C4-2B (cell line): ENCODE data around the gene SFSWAP.

ENCODE experiments used
- H3K27ac ChIP-seq: fragments of 450-650 bp; 2 replicates; pipeline ENCODE4 v1.5.1; 2017
- ZFX ChIP-seq: fragments of 450-650 bp; IDR thresholded peaks from 2 replicates; pipeline ENCODE4 v1.6.1; 2017
- TF ChIP-seq, protein P1 (sequence below): fragments of 450-650 bp; conservative IDR thresholded peaks from 2 replicates; pipeline ENCODE4 v1.5.1; 2017; ENCODE audit warnings: mild to moderate bottlenecking

SFSWAP gene

DNA sequence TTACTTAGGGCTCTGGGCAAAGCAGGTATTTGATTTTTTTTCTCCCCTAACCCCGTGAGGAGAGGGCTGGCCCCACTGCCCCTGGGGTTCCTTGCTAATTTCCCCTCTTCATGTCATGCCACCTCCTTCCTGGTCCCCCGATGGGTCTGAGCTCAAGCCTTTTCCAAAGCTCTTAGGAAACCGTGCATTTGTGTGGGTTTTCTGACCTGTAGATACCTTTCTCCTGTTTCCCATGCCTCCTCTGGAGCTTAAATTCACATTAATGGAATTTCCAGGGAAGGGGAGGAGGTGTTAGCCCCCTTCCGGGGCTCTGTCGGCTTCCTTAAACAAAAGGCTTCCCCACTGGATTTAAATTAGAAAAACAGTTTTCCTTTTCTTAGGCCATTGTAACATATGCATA is 12.6 kb downstream of the SFSWAP start:
- TF ChIP-seq, protein P1, sequence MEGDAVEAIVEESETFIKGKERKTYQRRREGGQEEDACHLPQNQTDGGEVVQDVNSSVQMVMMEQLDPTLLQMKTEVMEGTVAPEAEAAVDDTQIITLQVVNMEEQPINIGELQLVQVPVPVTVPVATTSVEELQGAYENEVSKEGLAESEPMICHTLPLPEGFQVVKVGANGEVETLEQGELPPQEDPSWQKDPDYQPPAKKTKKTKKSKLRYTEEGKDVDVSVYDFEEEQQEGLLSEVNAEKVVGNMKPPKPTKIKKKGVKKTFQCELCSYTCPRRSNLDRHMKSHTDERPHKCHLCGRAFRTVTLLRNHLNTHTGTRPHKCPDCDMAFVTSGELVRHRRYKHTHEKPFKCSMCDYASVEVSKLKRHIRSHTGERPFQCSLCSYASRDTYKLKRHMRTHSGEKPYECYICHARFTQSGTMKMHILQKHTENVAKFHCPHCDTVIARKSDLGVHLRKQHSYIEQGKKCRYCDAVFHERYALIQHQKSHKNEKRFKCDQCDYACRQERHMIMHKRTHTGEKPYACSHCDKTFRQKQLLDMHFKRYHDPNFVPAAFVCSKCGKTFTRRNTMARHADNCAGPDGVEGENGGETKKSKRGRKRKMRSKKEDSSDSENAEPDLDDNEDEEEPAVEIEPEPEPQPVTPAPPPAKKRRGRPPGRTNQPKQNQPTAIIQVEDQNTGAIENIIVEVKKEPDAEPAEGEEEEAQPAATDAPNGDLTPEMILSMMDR: no peak
- no peak for TF ChIP-seq ZFX
- no peak overlapping the region for H3K27ac ChIP-seq

DNA sequence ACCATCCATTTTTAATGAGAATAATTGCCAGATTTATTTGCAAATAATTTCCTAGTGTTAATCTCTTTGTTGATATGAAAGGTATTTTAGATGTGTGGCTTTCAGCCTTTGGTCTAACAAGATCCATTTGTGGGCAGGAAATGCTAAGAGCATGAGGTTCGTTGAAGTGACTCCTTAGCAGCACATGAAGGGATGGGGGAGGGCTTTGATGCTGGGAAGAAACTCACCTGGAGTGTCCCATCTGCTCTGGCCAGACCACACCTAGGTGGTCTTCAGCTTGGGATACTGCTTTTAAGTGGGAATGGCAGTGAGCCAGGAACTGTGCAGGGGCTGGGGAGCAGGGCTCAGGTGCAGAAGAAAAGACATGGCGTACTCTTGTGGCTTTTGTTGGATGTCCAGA is 13.6 kb downstream of the SFSWAP start:
- H3K27ac ChIP-seq: no peak overlapping the region
- no peak for TF ChIP-seq ZFX
- TF ChIP-seq, protein P1: no peak

DNA sequence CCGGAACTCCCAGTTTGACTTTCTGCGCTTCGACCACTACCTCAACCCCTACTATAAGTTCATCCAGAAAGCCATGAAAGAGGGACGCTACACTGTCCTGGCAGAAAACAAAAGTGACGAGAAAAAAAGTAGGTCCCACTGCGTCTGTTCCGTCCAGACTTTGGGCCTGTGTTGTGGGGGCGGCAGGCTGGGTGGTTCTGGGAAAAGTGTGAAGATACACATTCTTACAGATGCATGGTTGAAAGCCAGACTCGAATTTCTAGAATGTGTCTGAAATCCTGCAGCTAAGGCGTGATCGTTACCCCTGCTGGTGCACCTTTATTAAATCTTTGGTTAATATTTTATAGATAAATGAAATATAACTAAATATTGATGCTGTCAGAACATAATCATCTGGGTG is 14.6 kb downstream of the SFSWAP start:
- no peak for TF ChIP-seq ZFX
- TF ChIP-seq, protein P1: no peak
- H3K27ac ChIP-seq: no peak overlapping the region

DNA sequence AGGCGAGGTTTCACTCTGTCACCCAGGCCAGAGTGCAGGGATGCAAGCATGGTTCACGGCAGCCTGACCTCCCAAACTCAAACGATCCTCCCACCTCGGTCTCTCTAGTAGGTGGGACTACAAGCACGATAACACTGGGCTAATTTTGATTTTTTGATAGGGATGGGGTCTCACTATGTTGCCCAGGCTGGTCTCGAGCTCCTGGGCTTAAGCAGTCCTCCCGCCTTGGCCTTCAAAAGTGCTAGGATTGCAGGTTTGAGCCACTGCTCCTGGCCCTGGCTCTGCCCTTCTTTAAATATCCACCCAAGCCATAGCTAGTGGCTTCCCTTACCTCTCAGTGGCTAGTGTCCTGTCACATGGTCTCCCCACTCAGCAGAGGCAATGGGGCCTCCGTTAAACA is 17.8 kb downstream of the SFSWAP start:
- no peak overlapping the region for H3K27ac ChIP-seq
- TF ChIP-seq ZFX: no peak
- TF ChIP-seq, protein P1: no peak

DNA sequence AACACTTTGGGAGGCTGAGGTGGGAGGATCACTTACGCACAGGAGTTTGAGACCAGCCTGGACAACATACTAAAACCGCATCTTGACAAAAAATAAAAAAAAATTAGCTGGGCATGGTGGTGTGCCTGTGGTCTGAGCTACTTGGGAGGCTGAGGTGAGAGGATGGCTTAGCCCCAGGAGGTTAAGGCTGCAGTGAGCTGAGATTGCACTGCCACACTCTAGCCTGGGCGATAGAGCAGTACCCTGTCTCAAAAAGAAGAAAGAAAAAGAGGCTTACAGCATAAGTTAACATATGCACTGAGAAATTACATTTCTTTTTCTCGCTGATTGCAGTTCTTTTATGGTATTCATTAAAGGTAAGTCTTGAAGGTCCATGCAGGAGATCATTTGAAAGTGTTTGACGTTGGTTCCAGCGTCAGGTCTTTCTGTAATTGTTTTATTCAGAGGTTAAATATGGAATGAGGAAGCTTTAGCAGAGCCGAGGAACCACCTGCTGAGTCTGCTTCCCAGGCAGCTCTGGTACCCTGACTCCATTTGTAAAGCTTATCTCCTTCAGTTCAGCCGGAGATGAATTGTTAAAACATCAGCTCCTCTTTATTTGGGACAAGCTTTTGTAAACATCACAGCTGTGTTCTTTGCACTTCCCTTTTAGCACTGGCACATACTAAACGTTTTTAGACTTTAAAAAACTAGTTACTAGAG is 18.5 kb downstream of the SFSWAP start:
- no peak overlapping the region for H3K27ac ChIP-seq
- TF ChIP-seq, protein P1: no peak
- no peak for TF ChIP-seq ZFX

DNA sequence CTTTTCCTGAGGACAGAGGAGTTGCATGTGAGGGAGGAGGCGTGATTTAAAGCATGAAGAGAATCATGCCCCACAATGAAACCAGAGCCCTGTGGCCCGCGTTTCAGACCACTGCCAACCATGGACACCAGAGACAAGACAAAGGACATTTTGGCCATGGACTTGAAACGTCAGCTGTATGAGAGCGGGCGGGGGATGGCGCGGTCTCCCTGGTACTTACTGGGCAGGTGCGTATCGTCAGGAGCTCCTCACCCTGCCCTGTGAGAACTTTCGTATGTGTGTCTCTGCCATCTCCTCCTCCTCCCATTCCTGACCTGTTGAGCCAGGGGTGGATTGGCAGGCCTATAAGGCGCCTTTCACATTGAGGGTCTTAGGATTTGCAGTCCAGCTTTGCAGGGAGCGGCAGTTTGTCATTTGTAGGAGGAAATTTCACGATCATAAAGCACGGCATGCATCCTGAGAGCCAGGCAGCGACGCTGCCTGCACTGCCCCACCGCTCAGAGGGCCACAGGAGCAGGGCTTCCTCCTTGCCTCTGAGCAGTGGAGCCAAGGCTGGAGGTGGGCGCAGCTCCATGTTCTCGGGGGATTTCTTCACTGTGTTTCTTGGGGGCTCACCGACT is 22.2 kb downstream of the SFSWAP start:
- no peak overlapping the region for H3K27ac ChIP-seq
- TF ChIP-seq, protein P1: no peak
- no peak for TF ChIP-seq ZFX

DNA sequence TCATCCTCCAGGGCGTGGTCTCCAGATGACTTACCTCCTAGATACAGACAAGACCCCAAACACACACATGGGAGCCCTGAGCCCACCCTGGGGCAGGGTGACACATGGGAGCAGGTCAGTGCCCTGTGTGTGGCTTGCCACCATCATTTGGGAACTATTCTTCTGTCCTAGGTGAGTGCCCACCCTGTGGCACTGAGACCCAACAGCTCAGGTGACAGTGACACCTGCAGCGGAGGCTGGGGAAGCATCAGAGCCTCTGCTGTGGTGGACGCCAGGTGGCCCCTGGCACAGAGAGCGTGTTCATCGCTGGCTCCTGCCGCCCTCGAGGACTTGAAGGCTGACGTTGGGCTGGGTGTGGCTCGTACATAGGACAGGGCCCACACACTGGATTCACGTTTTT is 23.0 kb downstream of the SFSWAP start:
- no peak overlapping the region for H3K27ac ChIP-seq
- TF ChIP-seq, protein P1: no peak
- TF ChIP-seq ZFX: no peak
